ENCODE data around the gene DOK4.
A peak's percentile ranks its signal among the peaks of the same experiment; 100 is the strongest.

Gene DOK4

GRCh38 chr16:57485916-57486857 lies at the start of gene DOK4:
Gene DOK4 (minus strand): TSS chr16:57486493. CDS start chr16:57479507, 6,986 bp downstream.
- H3K79me2 ChIP-seq (ENCODE audit: control insufficient read depth, insufficient read depth, low read length, unreplicated experiment) = no peaks in the 10 kb centered on the region
- no peaks in the 10 kb centered on the region for H3K36me3 ChIP-seq (ENCODE audit: insufficient read depth, low read length)
- H3K27ac ChIP-seq (ENCODE audit: low read depth, low read length) = no peak within 1 kb of the TSS
- H3K27me3 ChIP-seq (ENCODE audit: insufficient read depth, low read length) = no peaks in the 10 kb centered on the region
- peaks cover 15% of the 10 kb centered on the region for H3K4me1 ChIP-seq (ENCODE audit: control insufficient read depth, insufficient read depth, low read length, unreplicated experiment)
- H3K4me3 ChIP-seq (ENCODE audit: low read depth, low read length) = peak within 1 kb of the TSS; percentile 86
- peak within 1 kb of the TSS; percentile 96 for H2AFZ ChIP-seq (ENCODE audit: low read length, unreplicated experiment)

- Histone ChIP-seq H3K79me2 (ENCODE audit: control insufficient read depth, insufficient read depth, low read length, unreplicated experiment) (peaks cover 18% of the 10 kb centered on the region), H3K27ac (ENCODE audit: low read depth, low read length) (peak overlapping the region; percentile 2; the same call in 1 of the 2 replicates), H2AFZ (ENCODE audit: low read length, unreplicated experiment) (peak overlapping the region; percentile 68), H3K4me1 (ENCODE audit: control insufficient read depth, insufficient read depth, low read length, unreplicated experiment) (peaks cover 31% of the 10 kb centered on the region), H3K36me3 (ENCODE audit: insufficient read depth, low read length) (no peaks in the 10 kb centered on the region), H3K27me3 (ENCODE audit: insufficient read depth, low read length) (0 out of 2 replicates have a peak, but pooled peaks cover 4% of the 10 kb centered on the region), H3K4me3 (ENCODE audit: low read depth, low read length) (peak overlapping the region; percentile 85)
These were observed 49.5 kb upstream of the DOK4 start for GRCh38 chr16:57535680-57536305.

GRCh38 chr16:57534881-57535658 lies 48.8 kb upstream of the DOK4 start:
- H3K79me2 ChIP-seq (ENCODE audit: control insufficient read depth, insufficient read depth, low read length, unreplicated experiment) = peaks cover 18% of the 10 kb centered on the region
- 0 out of 2 replicates have a peak, but pooled peaks cover 4% of the 10 kb centered on the region for H3K27me3 ChIP-seq (ENCODE audit: insufficient read depth, low read length)
- H3K4me3 ChIP-seq (ENCODE audit: low read depth, low read length) = peak overlapping the region; percentile 85
- H3K4me1 ChIP-seq (ENCODE audit: control insufficient read depth, insufficient read depth, low read length, unreplicated experiment) = peaks cover 39% of the 10 kb centered on the region
- H3K36me3 ChIP-seq (ENCODE audit: insufficient read depth, low read length) = no peaks in the 10 kb centered on the region
- H3K27ac ChIP-seq (ENCODE audit: low read depth, low read length) = no peak overlapping the region
- peak overlapping the region; percentile 64 for H2AFZ ChIP-seq (ENCODE audit: low read length, unreplicated experiment)

GRCh38 chr16:57534337-57534880 lies 48.1 kb upstream of the DOK4 start:
- Histone ChIP-seq H3K79me2 (ENCODE audit: control insufficient read depth, insufficient read depth, low read length, unreplicated experiment) (peaks cover 18% of the 10 kb centered on the region), H2AFZ (ENCODE audit: low read length, unreplicated experiment) (no peak overlapping the region), H3K27ac (ENCODE audit: low read depth, low read length) (no peak overlapping the region), H3K36me3 (ENCODE audit: insufficient read depth, low read length) (no peaks in the 10 kb centered on the region), H3K4me3 (ENCODE audit: low read depth, low read length) (no peak overlapping the region; the same call in 1 of the 2 replicates), H3K27me3 (ENCODE audit: insufficient read depth, low read length) (0 out of 2 replicates have a peak, but pooled peaks cover 4% of the 10 kb centered on the region), H3K4me1 (ENCODE audit: control insufficient read depth, insufficient read depth, low read length, unreplicated experiment) (peaks cover 44% of the 10 kb centered on the region)

- no peaks in the 10 kb centered on the region for H3K36me3 ChIP-seq (ENCODE audit: insufficient read depth, low read length)
- H2AFZ ChIP-seq (ENCODE audit: low read length, unreplicated experiment) = no peak overlapping the region
- H3K4me1 ChIP-seq (ENCODE audit: control insufficient read depth, insufficient read depth, low read length, unreplicated experiment) = peaks cover 44% of the 10 kb centered on the region
- H3K79me2 ChIP-seq (ENCODE audit: control insufficient read depth, insufficient read depth, low read length, unreplicated experiment) = peaks cover 18% of the 10 kb centered on the region
- H3K27me3 ChIP-seq (ENCODE audit: insufficient read depth, low read length) = no peaks in the 10 kb centered on the region
- H3K27ac ChIP-seq (ENCODE audit: low read depth, low read length) = no peak overlapping the region
- no peak overlapping the region; the same call in 1 of the 2 replicates for H3K4me3 ChIP-seq (ENCODE audit: low read depth, low read length)
These were observed 47.4 kb upstream of the DOK4 start for GRCh38 chr16:57533431-57534336.

GRCh38 chr16:57532266-57532625 lies 46.0 kb upstream of the DOK4 start:
- Histone ChIP-seq H3K79me2 (ENCODE audit: control insufficient read depth, insufficient read depth, low read length, unreplicated experiment) (peaks cover 18% of the 10 kb centered on the region), H3K4me3 (ENCODE audit: low read depth, low read length) (no peak overlapping the region), H3K27me3 (ENCODE audit: insufficient read depth, low read length) (no peaks in the 10 kb centered on the region), H2AFZ (ENCODE audit: low read length, unreplicated experiment) (no peak overlapping the region), H3K36me3 (ENCODE audit: insufficient read depth, low read length) (no peaks in the 10 kb centered on the region), H3K4me1 (ENCODE audit: control insufficient read depth, insufficient read depth, low read length, unreplicated experiment) (peaks cover 40% of the 10 kb centered on the region), H3K27ac (ENCODE audit: low read depth, low read length) (no peak overlapping the region)

GRCh38 chr16:57531635-57532265 lies 45.5 kb upstream of the DOK4 start:
- H3K27ac ChIP-seq (ENCODE audit: low read depth, low read length) = no peak overlapping the region
- H3K4me3 ChIP-seq (ENCODE audit: low read depth, low read length) = no peak overlapping the region
- H3K27me3 ChIP-seq (ENCODE audit: insufficient read depth, low read length) = no peaks in the 10 kb centered on the region
- peaks cover 18% of the 10 kb centered on the region for H3K79me2 ChIP-seq (ENCODE audit: control insufficient read depth, insufficient read depth, low read length, unreplicated experiment)
- H3K4me1 ChIP-seq (ENCODE audit: control insufficient read depth, insufficient read depth, low read length, unreplicated experiment) = peaks cover 37% of the 10 kb centered on the region
- no peaks in the 10 kb centered on the region for H3K36me3 ChIP-seq (ENCODE audit: insufficient read depth, low read length)
- no peak overlapping the region for H2AFZ ChIP-seq (ENCODE audit: low read length, unreplicated experiment)

GRCh38 chr16:57531253-57531575 lies 44.9 kb upstream of the DOK4 start:
- Histone ChIP-seq H3K4me1 (ENCODE audit: control insufficient read depth, insufficient read depth, low read length, unreplicated experiment) (peaks cover 37% of the 10 kb centered on the region), H3K27ac (ENCODE audit: low read depth, low read length) (no peak overlapping the region), H3K27me3 (ENCODE audit: insufficient read depth, low read length) (no peaks in the 10 kb centered on the region), H3K4me3 (ENCODE audit: low read depth, low read length) (no peak overlapping the region), H3K79me2 (ENCODE audit: control insufficient read depth, insufficient read depth, low read length, unreplicated experiment) (peaks cover 18% of the 10 kb centered on the region), H3K36me3 (ENCODE audit: insufficient read depth, low read length) (no peaks in the 10 kb centered on the region), H2AFZ (ENCODE audit: low read length, unreplicated experiment) (no peak overlapping the region)

GRCh38 chr16:57530522-57531252 lies 44.4 kb upstream of the DOK4 start:
- H3K4me1 ChIP-seq (ENCODE audit: control insufficient read depth, insufficient read depth, low read length, unreplicated experiment) = peaks cover 37% of the 10 kb centered on the region
- H3K4me3 ChIP-seq (ENCODE audit: low read depth, low read length) = no peak overlapping the region

More at GRCh38 chr16:57530522-57531252, 44.4 kb upstream of the DOK4 start:
- Histone ChIP-seq H3K79me2 (ENCODE audit: control insufficient read depth, insufficient read depth, low read length, unreplicated experiment) (peaks cover 18% of the 10 kb centered on the region), H3K27ac (ENCODE audit: low read depth, low read length) (no peak overlapping the region), H2AFZ (ENCODE audit: low read length, unreplicated experiment) (no peak overlapping the region), H3K36me3 (ENCODE audit: insufficient read depth, low read length) (no peaks in the 10 kb centered on the region), H3K27me3 (ENCODE audit: insufficient read depth, low read length) (no peaks in the 10 kb centered on the region)

Data from ACC112 (cell line).